Measurements from ENCODE around the gene VEGFA.
"Not testable (repeated sequence)": the region's sequence is repeated elsewhere in the genome, so short reads cannot be mapped to it uniquely, and the experiment has no call there.

Gene VEGFA

DNA sequence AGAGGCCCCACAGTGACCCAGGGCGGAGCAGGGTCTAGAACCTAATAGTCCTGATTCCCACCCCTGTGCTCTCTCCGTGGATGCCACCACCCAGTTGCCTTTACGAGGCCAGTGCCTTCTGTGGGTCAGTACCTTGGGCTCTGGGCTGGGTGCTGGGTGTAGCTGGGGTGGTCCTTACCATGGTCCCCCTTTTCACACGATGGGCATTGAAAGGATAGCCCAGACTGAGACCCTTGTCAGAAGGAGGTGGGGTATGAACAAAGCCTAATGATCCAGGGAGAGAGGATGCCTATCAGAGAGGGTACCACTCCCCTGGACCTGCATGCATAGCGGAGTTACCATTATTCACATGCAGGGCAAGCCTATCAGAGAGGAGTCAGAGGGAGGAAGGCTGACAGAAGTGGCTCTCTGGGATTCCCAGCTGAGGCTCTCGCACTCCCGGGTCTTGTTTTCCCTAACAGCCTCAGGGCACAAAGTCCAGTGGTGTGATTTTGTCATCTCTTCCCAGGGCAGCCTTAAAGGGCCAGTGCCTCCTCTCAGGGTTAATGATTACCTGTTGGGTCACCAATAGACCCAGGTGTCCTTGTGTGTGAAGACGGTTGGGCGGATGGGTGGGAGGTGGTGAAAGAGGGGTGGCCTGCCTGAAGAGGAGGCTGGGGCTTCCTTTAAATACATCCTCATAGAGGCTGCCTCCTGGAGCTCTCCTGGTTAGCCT is 36.2 kb downstream of the VEGFA start:
- no peak for DNase-seq

DNA sequence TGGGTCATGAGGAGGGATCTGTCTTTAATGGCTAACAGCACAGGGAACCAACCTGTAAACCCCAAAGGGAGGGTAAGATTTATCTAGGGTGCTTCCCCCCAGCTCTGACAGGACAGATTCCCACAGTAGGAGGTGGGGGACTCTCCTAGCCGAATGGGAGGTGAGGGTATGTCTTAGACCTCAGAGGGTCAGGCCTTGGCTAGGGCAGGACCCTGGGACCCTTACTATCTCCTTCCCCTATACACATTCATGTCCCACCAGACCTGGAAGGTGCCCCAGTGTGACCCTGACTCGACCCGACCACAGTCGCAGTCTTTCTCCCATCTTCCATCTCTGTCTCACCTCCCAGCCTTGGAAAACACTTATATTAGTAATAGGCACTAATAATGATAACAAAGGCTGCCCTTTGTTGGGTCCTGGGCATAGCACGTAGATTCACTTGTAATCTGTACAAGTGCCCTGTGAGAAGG is 36.8 kb downstream of the VEGFA start:
- no peak for DNase-seq

DNA sequence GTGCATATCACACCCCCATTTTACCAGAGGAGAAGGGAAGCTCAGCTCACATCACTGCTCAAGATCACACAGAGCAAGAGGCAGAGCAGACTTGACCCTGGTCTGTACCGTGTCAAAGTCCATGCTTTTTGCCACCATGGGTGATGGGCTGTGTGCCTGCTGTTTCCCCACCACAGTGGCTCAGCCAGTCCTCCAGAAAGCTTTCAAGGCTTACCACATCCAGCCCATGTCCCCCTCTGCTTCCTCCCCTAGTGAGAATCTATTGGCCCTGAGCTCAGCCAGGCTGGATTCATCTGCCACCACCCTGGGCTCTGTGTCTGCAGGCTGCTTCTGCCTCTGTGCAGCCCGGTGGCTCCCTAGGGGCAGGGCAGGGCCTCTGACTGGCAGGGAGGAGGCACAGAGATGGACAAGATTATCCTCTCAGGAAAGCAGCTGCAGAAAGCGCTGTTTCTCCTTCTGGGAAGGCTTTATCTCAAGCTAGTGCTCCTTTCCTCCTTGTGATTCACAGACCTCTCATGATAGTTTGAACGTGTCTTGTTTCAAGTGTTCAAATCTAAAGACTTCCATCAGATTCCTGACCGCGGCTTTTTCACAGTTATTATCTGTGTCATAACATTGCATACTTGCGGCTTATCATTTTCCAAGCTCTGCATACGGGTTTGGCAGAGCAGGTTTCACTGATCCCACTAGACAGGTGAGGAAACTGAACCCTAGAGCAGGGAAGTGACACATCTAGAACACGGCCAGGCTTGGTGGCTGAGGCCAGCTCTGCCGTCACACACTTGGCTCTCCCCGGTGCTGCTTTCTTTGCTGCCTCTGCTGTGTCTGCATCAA is 37.4 kb downstream of the VEGFA start:
- no peak for DNase-seq

DNA sequence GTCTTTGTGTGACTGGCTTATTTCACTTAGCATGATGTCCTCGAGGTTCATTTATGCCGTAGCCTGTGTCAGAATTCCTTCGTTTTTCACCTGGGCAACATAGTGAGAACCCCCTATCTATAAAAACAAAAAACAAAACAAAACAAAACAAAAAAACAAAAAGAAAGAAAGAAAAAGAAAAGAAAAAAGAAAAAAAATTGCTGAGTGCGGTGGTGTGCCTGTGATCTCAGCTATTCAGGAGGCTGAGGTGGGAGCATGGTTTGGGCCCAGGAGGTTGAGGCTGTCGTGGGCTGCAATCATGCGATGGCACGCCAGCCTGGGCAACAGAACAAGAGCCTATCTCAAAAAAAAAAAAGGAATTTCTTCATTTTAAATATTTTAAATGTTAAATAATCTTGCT is 38.4 kb downstream of the VEGFA start:
- no peak for DNase-seq

DNA sequence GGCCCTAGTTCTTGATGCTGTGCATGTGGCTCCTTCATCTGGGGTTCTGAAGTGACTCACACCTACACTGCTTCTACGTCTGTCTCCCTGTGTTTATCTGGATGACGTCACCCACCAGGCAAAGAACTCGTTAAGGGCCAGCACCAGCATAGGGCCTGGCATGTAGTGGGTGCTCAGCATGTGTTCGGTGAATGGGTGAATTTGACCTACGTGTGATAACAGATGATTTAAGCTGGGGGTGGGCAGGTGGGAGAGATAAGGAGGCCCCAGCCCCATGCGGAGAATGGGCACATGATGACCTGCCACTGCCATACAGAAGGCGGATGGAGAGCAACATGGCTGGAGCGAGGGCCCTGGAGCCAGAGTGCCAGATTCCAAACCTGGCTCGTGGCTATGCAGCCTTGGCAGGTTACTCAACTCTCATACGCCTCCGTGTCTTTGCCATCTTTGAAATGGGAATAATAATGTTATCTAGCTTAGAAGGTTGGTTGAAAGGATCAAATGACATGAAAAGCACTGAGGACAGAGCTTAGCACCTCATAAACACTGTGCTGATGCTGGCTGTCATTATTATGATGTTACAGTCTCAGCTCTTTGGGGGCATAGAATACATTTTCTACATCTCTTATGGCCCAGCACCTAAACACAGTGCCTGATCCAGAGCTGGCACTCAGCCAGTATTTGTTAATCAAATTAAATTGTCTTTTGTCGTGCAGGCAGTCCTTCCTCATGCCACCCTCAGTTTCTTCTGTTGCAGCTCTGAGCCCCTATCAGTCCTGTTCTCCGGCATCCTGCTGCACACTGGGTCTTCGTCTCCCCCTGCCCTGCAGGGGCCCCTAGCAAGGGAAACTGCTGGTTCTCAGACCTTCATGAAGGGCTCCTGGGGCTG is 39.6 kb downstream of the VEGFA start:
- DNase-seq = no peak

DNA sequence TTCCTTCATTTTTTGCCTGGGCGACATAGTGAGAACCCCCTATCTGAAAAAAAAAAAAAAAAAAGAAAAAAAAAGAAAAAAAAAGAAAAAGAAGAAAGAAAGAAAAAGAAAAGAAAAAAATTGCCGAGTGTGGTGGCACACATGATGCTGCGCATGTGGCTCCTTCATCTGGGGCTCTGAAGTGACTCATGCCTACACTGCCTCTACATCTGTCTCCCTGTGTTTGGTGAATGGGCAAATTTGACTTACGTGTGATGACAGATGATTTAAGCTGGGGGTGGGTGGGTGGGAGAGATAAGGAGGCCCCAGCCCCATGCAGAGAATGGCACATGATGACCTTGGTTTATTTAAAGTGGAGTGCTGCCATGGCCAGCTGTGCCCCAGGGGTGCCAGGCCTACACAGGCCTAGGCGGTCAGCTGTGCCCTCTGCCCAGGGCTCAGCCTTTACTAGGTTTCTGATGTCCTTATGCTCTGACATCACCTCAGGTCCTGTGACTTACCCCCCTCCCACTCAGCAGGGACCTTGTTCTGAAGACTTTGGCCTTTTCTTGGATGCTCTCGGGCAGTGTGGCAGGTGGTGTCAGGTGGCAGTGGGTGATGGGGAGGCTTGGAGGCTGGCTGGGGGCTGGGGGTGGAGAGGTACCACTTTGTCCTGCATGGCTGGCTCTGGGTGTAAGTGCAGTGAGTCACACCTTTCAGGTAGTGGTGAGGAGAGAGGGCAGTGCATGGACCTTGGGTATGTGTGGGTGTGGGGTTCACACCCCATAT is 41.1 kb downstream of the VEGFA start:
- no peak for DNase-seq

DNA sequence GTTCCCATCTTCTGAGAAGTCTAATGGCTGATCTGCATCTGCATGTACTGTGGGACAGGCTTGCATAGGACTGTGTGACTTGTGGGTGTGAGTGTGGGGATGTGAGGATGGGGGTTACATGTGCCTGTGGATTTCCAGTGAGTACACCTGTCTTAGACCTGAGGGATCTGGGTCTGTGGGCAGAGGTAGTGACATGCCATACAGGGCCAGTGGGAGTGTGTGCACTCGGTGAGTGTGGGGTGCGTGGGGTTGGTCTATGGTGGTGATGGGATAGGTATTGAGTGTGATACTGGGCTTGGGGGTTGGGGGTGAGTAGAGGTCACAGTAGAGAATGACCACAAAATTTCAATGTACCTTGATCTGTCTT is 41.7 kb downstream of the VEGFA start:
- DNase-seq = no peak

DNA sequence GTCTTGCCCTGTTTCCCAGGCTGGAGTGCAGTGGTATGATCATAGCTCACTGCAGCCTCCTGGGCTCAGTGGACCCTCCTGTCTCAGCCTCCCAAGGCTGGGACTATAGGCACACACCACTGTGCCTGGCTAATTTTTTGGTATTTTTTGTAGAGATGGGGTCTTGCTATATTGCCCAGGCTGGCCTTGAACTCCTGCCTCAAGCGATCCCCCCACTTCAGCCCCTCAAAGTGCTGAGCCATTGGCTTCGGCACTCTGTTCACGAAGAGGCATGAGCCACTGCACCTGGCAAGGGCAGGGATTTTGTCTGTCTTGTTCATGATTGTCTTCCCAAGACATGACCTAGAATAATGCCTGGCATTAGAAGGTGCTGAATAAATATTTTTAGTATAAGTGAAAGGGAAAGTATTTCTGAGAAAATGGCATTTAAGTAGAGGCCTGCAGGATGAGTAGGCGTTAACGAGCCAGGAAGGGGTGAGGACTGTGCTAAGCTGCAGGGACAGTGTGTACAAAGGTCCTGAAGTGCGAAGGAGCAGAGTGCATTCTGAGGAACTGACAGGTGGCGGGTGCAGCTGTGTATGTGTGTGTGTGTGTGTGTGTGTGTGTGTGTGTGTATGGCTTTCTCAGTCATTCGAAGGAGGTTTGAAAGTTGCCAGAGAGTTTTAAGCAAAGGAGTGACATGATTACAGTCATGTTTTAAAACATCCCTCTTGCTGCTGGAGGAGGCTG is 43.0 kb downstream of the VEGFA start:
- DNase-seq = no peak

DNA sequence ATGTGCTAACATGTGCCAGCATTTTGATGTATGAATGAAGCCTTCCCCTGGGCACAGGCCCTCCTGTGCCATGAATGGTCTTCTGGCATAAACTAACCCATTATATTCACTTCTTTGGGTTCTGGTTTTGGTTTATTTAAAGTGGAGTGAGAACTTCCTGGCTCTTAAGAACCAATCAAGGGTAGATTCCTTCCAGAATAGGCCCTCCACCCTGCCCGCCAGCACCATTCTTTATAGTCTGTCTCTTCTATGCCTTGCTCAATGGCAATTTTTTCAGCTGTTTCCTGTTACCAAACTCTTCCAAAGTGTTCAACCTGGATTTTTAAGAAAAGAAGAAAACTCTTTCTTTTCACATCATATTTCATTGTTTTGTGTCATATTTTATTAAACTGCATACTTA is 44.1 kb downstream of the VEGFA start:
- no peak for DNase-seq

DNA sequence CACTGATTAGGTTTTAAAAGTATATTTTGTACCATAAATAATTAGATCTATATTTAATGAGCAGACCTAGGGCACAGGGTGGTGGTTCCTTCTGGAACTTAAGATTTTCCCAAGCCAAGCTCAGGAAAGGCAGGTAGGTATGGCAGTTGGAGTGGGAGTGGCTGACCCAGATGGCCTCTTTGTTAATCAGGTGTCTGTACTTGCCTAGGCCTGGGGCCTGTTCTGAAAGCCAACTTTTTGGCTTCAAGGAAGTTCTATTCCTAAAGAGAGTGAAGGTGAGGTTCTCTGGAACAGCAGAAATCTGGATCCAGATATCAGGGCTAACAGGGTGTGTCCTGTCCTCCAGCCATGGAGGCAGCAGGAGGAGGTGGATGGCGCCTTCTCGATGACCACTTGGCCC is 44.9 kb downstream of the VEGFA start:
- DNase-seq = no peak

DNA sequence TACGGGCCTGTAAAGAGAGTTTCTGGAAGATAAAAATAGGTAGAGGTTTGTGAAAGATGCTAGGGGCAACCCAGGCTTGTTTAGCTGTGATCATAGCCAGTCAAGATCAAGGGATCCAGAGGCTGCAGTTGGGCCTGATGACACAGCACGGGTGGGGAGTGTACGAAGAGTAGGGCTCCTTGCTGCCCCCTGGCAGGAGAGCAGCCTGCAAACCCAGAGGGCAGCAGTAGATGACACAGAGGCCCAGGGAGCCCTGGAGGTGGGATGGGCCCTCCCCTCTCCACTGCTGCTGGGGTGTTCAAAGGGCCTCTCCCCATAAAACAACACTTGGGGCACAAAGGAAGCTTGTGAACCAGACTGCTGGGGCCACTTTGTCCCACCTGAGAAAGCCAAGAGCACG is 47.2 kb downstream of the VEGFA start:
- DNase-seq = no peak

DNA sequence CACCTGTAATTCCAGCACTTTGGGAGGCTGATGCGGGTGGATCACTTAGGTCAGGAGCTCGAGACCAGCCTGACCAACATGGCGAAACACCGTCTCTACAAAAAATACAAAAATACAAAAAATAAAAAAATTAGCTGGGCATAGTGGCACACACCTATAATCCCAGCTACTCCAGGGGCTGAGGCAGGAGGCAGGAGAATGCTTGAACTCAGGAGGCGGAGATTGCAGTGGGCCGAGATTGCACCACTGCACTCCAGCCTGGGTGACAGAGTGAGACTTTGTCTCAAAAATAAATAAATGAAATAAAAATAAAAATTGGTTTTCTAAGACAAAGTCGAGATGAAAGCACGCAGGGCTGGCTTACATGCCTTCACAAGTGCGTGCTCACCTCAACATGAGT is 49.0 kb downstream of the VEGFA start:
- not testable (repeated sequence) for DNase-seq

DNA sequence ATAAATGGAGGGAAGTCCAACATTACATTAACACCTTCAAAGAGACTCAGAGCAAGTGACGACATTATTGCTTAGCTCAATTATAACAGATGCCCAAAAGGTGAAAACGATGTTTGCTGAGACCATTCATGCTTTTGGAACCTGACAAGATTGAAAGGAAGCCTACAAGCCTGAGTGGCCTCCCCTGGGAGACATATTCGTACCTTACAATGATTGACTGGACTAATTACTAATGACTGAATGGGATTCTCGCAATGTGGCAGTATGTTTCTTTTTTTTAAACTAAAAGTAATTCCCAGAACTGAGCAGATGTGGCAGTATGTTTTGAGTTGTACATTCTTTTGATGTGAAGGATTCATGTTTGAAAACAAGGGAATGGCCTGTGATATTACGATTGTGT is 49.9 kb downstream of the VEGFA start:
- DNase-seq = no peak

DNA sequence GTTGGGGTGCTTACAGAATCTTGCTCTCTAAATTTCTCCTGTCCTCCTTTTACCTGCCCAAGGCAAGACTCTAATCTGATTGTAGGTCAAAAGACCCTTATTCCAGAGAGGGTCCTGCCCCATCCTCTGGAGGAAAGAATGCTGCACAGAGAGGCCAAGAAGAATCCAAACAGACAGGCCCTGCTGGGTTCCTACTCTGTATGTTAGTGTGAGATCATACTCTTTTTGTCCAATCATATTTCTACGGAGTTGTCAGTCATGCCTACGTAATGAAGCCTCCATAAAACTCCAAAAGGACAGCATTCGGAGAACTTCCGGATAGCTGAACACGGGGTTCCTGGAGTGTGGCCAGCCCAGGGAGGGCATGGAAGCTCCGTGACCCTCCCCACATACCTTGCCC is 50.5 kb downstream of the VEGFA start:
- DNase-seq = no peak

DNA sequence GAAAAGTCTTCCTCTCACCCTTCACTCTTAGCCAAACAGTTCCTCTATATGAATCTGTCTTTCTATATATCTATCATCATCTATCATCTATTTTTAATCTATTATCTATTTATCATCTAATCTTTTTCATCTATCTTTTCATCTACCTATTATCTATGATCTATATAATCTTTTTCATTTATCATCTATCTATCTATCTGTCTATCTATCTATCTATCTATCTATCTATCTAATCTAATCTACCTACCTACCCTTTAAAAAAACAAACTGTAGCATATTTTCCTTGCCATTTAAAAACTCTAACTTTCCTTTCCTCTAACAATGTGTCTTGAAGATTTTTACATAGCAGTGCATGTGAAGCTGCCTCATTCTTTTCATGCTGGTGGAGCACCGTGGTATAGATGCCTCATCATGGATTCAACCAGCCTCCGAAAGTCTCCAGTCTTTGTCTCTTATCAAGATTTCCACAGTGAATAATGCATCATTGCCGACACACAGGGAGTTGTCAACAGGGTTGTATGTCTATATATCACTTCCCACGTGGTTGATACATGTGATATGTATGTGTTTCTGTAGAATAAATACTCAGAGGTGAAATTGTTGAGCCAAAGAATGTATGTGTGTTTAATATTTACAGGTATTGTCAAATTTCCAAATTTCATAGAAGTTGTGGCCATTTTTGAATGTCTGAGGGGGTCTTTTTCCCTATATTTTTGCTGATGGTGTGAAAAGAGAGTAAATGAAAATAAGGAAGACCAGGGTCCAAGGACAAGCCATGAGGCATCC is 51.3 kb downstream of the VEGFA start:
- DNase-seq = no peak

DNA sequence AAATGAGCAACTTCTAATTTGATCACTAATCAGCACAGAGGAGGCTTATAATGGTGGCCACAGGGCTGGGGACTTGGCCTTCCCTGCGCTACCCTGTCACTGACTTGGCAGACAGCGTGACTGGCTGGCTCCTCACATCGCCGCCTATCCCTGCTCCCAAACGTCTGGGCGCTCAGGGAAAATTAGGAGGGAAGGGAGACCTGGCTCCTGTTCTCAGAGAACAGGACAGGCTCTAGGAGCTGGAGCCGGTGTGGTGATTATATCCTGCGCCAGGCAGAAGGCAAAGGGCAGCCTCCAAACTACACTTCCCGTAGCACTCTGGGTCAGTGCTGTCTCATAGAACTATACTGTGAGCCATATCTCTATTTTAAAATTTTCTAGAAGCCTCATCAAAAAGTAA is 53.4 kb downstream of the VEGFA start:
- no peak for DNase-seq

DNA sequence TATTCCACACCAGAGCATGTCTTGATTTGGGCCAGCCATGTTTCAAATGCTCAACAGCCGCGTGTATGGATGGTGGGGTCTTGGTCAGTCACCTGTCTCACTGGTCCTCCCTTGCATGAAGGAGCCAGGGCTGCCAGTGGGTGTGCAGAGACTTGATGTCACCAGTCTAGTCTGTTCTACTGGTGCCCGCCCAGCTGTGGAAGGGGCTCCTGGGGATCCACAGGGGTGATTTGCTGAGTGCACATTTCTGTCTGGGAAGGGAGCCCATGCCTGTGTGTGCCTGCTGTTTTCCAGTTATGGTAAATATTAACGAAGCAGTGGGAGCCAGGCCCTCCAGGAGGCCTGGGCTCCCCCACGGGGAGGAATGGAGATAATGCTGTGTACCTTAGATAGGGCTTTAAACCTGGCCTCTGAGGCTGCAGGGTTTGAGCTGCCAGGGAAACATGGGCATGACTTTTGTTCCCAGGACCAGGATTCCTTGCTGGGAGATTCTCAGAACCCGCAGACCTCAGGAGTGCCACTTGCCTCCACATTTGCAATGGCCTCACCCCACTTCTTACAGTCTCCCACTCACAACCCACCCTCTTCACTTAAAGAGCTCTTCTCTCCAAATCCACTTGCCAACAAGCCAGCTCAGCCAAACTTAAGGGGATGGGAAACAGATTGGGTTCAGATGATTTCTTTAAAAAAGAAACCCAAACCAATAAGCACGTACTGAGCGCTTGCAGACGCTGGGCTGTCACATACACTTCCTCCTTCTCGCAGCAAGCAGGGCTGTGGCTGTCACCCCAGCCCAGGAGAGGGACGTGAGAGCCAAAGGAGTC is 54.1 kb downstream of the VEGFA start:
- DNase-seq = no peak

DNA sequence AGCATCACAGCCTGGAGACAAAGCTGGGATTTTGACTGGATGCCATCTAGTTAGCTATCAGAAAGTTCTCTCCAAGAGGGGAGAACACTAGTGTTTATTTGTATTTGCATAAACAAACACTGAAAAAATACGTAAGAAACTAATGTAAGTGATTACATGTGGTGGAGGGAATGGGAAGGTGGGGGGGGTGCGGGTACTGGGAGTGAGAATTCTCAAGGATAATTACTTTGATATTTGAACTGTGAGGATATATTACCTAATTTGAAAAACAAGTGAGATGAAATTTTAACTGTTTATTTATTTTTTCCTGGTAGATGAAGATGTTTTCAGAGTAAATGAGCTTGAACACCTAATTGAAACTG is 54.7 kb downstream of the VEGFA start:
- DNase-seq = no peak

DNA sequence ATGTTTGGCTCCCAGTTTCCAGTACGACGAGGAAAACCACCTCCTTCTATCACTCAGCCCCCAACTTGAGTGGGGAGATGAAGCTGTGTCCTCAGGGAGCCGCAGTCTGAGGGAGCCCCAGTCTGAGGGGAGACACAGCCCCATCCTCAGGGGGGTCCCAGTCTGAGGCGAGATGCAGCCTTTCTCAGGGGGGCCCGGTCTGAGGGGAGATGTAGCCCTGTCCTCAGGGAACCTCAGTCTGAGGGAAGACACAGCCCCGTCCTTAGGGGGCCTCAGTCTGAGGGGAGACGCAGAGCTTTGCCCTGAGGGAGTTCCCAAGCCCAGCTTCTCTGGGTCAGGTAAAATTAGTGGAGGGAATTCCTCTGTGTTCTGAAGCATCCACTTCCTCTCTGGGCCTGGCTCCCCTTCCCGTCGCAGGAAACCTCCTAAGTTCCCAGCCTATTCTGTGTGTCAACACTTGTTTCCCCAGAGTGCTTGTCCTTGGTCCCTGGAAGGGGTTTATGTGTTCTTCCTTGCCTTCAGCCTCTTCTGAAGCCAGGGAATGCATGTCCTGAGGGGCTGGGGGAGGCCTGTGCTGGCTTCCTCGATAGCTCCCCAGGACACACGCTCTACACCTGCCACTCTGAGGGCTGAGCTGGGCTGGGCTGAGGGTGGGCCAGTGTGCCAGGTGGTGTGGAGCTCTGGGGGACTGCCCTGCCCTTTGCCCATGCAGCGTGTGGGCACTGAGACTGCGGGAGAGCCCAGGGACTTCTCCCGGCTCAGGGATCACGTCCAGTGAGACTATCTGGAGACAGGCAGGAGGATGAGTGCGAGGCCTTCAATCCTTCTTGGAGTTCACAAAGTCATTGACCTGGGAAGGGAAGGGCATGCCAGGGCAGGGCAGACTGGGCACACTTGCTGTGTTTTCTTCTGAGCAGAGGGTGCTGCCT is 55.4 kb downstream of the VEGFA start:
- no peak for DNase-seq

Measured in activated CD8-positive, alpha-beta memory T cell treated with anti-CD3 and anti-CD28 coated beads for 24 hours (primary cell).